ACC112 (cell line): ENCODE results near the gene MAST1.
"Not testable (repeated sequence)": the region's sequence is repeated elsewhere in the genome, so short reads cannot be mapped to it uniquely, and the experiment has no call there.

Experiments used
- H2AFZ ChIP-seq: fragments of 200-600 bp; sonication (generic); one replicate; pipeline ENCODE4 v1.6.0; 2017; ENCODE audit warnings: antibody characterized with exemption, low read length; ENCODE audit not compliant: unreplicated experiment
- H3K27ac ChIP-seq: fragments of 200-600 bp; sonication (generic); 2 replicates; pipeline ENCODE4 v1.5.1; 2014; ENCODE audit warnings: low read depth, mild to moderate bottlenecking, antibody characterized with exemption, low read length, moderate library complexity
- H3K27me3 ChIP-seq: fragments of 200-600 bp; sonication (generic); 2 replicates; pipeline ENCODE4 v1.6.1; 2014; ENCODE audit warnings: mild to moderate bottlenecking, antibody characterized with exemption, low read length, moderate library complexity, mixed read lengths; ENCODE audit not compliant: insufficient read depth
- H3K36me3 ChIP-seq: fragments of 200-600 bp; sonication (generic); 2 replicates; pipeline ENCODE4 v1.6.1; 2016; ENCODE audit warnings: mild to moderate bottlenecking, antibody characterized with exemption, low read length, moderate library complexity, mixed read lengths; ENCODE audit not compliant: insufficient read depth
- H3K4me1 ChIP-seq: fragments of 200-600 bp; sonication (generic); one replicate; pipeline ENCODE4 v1.6.1; 2016; ENCODE audit warnings: low read length, mixed read lengths; ENCODE audit not compliant: insufficient read depth, unreplicated experiment, control insufficient read depth
- H3K4me3 ChIP-seq: fragments of 200-600 bp; sonication (generic); 2 replicates; pipeline ENCODE4 v1.5.1; 2014; ENCODE audit warnings: mild to moderate bottlenecking, low read depth, low read length
- H3K79me2 ChIP-seq: fragments of 200-600 bp; sonication (generic); one replicate; pipeline ENCODE4 v1.6.0; 2016; ENCODE audit warnings: low read length; ENCODE audit not compliant: control insufficient read depth, unreplicated experiment, insufficient read depth

The MAST1 gene

DNA sequence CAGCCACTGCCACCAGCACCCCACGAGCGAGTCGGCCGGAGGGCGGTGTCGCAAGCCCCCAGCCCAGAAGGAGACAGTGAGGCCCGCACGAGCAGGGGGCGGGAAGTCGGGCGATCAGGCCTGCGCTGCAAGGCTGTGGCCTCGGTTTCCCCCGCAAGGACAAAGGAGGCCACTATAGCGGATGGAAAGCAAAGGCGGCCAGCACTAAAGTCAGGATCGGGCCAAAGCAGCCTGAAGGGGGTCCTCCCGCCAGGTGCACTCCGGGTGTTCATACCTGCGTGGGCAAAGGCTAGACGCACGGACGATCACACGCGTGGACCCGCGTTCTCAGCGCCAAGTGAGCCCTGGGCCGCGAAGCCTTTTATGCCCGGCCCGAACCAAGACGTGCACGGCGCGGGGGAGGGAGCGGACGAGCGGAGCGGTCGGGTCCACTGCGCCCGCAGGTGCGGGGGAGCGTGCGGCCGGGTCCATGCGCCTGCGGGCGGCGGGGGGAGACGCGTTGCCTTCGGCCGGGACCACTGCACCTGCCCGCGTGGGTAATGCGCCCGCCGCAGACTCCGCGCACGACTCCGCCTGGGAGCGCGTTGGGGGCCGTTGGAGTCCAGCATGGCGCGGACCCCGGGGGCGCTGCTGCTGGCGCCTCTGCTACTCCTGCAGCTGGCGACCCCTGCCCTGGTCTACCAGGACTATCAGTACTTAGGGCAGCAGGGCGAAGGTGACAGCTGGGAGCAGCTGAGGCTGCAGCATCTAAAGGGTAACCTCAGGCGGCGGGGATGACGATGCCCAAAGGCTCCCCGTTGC, 36.6 kb upstream of the MAST1 start, which contains the start of the genes PRDX2 and THSD8:
PRDX2 (minus strand) TSS at position 335 of the 801 bp plus-strand sequence. CDS start 539 bp downstream, outside the sequence.
THSD8 (plus strand) TSS at position 604 of the 801 bp plus-strand sequence; CDS start at position 607, 3 bp downstream.
- Histone ChIP-seq H2AFZ (peak within 1 kb of the TSS; percentile 87), H3K27ac (no peak within 1 kb of the TSS), H3K79me2 (peaks cover 14% of the 10 kb centered on the region), H3K4me3 (peak within 1 kb of the TSS; percentile 98), H3K36me3 (no peaks in the 10 kb centered on the region), H3K27me3 (no peaks in the 10 kb centered on the region), H3K4me1 (peaks cover 5% of the 10 kb centered on the region)

DNA sequence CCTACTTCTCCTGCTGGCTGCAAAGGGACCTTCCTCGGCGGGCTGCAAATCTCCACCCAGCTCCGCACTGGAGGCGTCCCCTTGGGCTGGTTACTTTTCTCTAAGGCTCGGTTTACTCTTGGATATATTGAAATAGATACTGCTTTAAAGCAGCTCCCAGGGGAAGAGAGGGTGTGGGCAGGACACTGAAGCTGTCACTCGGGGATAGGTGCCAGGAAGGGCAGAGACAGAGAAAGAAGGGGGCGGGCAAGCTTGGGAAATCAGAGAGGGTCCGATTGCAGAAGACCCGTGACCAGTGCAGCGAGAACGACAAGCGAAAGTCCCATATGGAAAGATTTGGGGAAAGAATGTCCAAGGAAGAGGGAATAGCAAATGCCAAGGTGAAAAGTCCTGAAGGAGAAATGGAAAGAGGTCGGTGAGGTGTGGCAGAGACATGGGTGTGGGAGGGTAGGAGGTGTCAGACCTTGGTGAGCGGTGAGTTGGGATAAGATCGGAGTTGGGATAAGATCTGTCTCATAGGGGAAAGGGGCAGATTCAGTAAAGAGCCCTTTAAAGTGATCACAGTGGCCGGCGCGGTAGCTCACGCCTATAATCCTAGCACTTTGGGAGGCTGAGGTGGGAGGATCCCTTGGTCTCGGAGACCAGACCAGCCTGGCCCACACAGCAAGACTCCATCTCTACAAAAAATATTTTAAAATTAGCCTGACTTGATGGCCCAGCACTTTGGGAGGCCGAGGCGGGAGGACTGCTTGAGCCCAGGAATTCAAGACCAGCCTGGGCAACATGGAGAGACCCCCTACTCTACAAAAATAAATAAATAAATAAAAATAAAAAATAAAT, 35.8 kb upstream of the MAST1 start:
- Histone ChIP-seq H2AFZ (peak overlapping the region; percentile 87), H3K27me3 (no peaks in the 10 kb centered on the region), H3K27ac (no peak overlapping the region), H3K4me3 (peak overlapping the region; percentile 98), H3K4me1 (peaks cover 7% of the 10 kb centered on the region), H3K79me2 (peaks cover 19% of the 10 kb centered on the region), H3K36me3 (no peaks in the 10 kb centered on the region)

DNA sequence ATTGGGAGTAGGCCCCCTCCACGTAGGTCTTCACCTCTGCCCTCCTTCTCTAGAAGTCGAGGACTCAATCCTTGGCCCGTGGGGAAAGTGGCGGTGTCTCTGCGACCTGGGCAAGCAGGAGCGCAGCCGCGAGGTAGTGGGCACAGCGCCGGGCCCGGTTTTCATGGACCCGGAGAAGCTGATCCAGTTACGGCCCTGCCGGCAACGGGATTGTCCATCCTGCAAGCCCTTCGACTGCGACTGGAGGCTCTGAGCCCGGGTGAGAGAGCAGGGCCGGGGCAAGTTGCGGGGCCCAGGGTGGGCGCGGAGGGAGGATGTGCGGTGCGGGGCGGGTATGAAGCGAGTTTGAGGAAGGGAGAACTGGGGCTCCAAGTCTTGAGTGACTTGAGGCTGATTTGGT, 34.3 kb upstream of the MAST1 start:
- Histone ChIP-seq H3K36me3 (no peaks in the 10 kb centered on the region), H2AFZ (no peak overlapping the region)

DNA sequence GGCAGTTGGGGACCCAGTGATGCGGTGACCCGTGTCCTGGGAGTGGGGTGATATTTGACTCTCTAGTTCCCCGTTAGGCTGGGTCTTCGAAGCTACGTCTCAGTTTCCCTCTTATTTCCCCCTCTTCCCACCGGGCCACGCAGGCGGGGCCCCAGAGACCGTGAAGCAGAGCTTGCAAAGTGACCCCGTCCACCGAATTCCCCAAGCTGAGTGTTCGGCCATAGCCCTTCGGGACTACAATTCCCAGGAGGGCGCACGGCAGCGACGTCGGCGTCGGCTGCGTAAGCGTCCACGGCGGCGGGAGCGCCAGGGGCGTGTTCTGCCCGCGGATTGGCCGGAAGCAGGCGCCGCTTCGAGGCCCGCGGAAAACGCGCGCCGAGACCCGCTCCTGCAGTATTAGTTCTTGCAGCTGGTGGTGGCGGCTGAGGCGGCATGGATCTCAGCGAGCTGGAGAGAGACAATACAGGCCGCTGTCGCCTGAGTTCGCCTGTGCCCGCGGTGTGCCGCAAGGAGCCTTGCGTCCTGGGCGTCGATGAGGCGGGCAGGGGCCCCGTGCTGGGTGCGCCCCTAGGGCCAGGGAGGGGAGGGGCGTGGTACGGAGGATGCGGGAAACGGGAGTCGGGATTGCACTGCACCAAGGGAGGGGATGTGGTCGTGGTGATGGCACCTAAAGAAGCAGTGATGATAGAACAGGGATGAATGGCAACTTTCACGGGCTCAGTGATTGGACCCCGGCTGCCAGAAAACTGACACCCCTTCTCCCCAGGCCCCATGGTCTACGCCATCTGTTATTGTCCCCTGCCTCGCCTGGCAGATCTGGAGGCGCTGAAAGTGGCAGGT, 31.9 kb upstream of the MAST1 start, which contains the start of gene RNASEH2A:
RNASEH2A (plus strand) TSS at position 343 of the 840 bp plus-strand sequence; CDS start at position 433, 90 bp downstream.
- no peak within 1 kb of the TSS for H3K27ac ChIP-seq
- H3K4me1 ChIP-seq, result peaks cover 2% of the 10 kb centered on the region
- H2AFZ ChIP-seq, result peak within 1 kb of the TSS; percentile 97
- H3K36me3 ChIP-seq, result no peaks in the 10 kb centered on the region
- no peaks in the 10 kb centered on the region for H3K27me3 ChIP-seq
- peaks cover 7% of the 10 kb centered on the region for H3K79me2 ChIP-seq
- H3K4me3 ChIP-seq, result peak within 1 kb of the TSS; percentile 98

More for the DNA sequence above, 34.3 kb upstream of the MAST1 start:
- H3K27ac ChIP-seq, result no peak overlapping the region
- H3K4me3 ChIP-seq, result no peak overlapping the region
- H3K27me3 ChIP-seq, result no peaks in the 10 kb centered on the region
- peaks cover 19% of the 10 kb centered on the region for H3K79me2 ChIP-seq
- peaks cover 7% of the 10 kb centered on the region for H3K4me1 ChIP-seq

DNA sequence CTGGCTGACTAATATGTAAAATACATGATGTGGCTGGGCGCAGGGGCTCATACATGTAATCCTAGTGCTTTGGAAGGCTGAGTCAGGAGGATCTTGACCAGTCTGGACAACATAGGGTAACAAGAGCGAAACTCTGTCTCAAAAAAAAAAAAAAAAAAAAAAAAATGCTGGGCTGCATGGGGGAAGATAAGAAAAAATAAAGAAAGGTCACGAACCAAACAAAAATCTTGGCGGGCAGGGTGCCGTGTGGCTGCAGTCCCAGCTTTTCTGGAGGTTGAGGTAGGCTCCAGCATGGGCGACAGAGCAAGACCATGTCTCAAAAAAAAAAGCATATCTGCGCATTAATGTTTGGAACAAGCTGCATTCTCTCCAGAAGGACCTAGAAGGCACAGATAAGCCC, 23.2 kb upstream of the MAST1 start:
- H3K27ac ChIP-seq, result no peak overlapping the region
- H2AFZ ChIP-seq, result no peak overlapping the region
- H3K36me3 ChIP-seq, result no peaks in the 10 kb centered on the region
- H3K27me3 ChIP-seq, result no peaks in the 10 kb centered on the region
- H3K79me2 ChIP-seq, result no peaks in the 10 kb centered on the region
- no peaks in the 10 kb centered on the region for H3K4me1 ChIP-seq
- no peak overlapping the region for H3K4me3 ChIP-seq

DNA sequence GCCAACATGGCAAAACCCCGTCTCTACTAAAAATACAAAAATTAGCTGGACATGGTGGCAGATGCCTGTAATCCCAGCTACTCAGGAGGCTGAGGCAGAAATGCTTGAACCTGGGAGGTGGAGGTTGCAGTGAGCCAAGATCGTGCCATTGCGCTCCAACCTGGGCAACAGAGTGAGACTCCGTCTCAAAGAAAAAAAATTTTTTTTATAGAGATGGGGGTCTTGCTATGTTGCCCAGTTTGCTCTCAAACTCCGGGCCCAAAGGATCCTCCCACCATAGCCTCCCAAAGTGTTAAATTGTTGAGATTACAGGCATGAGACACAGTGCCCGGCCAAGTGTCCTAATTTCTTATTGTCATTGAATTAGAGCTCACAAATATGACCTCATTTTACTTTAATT, 21.1 kb upstream of the MAST1 start:
- not testable (repeated sequence) for H3K27ac ChIP-seq, H3K27me3 ChIP-seq, H3K36me3 ChIP-seq

DNA sequence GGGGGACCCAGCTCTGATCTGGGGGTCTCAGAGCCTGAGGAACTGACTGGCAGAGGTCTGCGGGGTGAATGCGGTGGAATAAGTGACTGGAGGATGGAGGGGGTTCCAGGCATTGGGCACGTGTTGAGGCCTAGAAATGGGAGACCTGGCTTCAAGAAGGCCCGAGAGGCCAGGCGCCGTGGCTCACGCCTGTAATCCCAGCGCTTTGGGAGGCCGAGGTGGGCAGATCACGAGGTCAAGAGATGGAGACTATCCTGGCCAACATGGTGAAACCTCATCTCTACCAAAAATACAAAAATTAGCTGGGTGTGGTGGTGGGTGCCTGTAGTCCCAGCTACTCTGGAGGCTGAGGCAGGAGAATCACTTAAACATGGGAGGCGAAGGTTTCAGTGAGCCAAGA, 20.5 kb upstream of the MAST1 start:
- not testable (repeated sequence) for H3K27me3 ChIP-seq, H3K79me2 ChIP-seq, H2AFZ ChIP-seq, H3K27ac ChIP-seq, H3K4me3 ChIP-seq, H3K36me3 ChIP-seq, H3K4me1 ChIP-seq

More for the DNA sequence above, 21.1 kb upstream of the MAST1 start:
- not testable (repeated sequence) for H3K79me2 ChIP-seq, H2AFZ ChIP-seq, H3K4me3 ChIP-seq, H3K4me1 ChIP-seq

DNA sequence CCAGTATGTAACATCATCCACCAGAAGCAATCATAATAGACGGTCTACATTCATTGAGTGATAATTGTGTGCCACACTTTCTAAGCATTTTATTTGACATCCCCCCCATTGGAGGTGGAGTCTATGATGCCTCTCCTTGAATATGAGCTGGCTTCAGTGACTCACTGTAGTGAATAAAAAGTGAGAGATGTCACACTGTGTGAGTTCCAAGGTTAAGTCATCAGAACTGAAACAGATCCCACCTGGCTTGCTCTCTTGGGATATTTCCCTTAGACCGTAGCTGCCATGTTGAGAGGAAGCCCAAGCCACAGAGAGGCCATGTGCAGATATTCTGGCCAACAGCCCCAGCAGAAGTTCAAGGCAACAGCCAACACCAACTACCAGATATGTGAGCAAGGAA, 16.6 kb upstream of the MAST1 start:
- H3K4me3 ChIP-seq, result no peak overlapping the region
- H3K27me3 ChIP-seq, result no peaks in the 10 kb centered on the region
- no peaks in the 10 kb centered on the region for H3K4me1 ChIP-seq
- no peak overlapping the region for H3K27ac ChIP-seq
- H3K79me2 ChIP-seq, result no peaks in the 10 kb centered on the region
- no peaks in the 10 kb centered on the region for H3K36me3 ChIP-seq
- no peak overlapping the region for H2AFZ ChIP-seq

DNA sequence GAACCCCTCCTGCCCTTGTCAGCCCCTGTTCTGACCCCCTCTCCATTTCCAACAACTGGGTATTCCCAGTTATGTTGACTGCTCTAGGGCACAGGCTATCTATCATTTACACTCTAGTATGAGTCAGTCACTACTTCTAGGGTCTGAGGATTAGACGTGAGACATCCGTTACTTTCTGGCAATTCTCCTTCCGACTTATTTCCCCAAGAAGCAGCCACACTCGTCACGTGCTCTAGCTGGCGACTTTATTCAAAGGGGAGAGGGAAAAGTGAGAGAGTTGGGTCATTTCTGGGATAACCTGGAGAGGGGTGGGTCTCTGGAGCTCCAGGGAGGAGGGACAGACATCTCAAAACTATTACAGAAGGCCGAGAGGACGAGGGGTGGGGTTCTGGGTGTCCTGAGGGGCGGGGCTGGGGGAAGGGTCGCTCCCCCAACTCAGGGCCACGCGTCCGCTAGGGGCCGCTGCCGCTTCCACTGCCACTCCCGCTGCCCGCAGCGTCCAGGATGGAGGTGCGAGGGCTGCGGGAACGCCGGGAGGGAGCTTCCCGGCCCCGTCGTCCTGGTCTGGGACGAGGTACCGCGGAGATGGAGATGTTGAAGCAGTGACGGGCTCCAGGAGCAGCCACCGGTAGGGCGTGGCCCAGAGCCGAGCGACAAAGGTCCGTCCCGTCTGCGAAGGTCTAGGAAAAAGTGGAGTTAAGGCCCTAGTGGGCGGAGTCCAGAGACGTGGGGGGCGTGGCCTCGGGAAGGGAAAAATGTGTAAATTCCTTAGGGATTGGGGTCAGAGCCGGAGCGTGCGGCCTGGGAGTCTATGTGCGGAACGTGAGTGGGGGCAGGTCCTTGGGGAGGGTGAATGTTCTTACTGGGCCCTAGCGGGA, 12.8 kb upstream of the MAST1 start:
- peak overlapping the region; percentile 47; the same call in 1 of the 2 replicates for H3K4me3 ChIP-seq
- no peaks in the 10 kb centered on the region for H3K36me3 ChIP-seq
- H2AFZ ChIP-seq, result no peak overlapping the region
- H3K27ac ChIP-seq, result no peak overlapping the region
- no peaks in the 10 kb centered on the region for H3K4me1 ChIP-seq
- H3K27me3 ChIP-seq, result no peaks in the 10 kb centered on the region
- H3K79me2 ChIP-seq, result no peaks in the 10 kb centered on the region
